ENCODE measurements around the gene FBXO31.

FBXO31 gene

GRCh38 chr16:87361916-87362619 lies 21.5 kb downstream of the FBXO31 start:
- DNase-seq = no peak

GRCh38 chr16:87360862-87361610 lies 22.5 kb downstream of the FBXO31 start:
- no peak for DNase-seq

- DNase-seq = no peak
These were observed 24.5 kb downstream of the FBXO31 start for GRCh38 chr16:87359121-87359520.

GRCh38 chr16:87358696-87359095 lies 24.9 kb downstream of the FBXO31 start:
- DNase-seq = no peak

- no peak for DNase-seq
These were observed 25.3 kb downstream of the FBXO31 start for GRCh38 chr16:87358250-87358649.

- no peak for DNase-seq
These were observed 27.1 kb downstream of the FBXO31 start for GRCh38 chr16:87356491-87356853.

GRCh38 chr16:87353613-87354012 lies 30.0 kb downstream of the FBXO31 start:
- no peak for DNase-seq

- DNase-seq = no peak
These were observed 30.8 kb downstream of the FBXO31 start for GRCh38 chr16:87352818-87353217.

- DNase-seq = peak; percentile 71
These were observed 32.3 kb downstream of the FBXO31 start for GRCh38 chr16:87351320-87351698.

GRCh38 chr16:87350681-87351319 lies 32.8 kb downstream of the FBXO31 start:
- DNase-seq = no peak

- no peak for DNase-seq
These were observed 33.5 kb downstream of the FBXO31 start for GRCh38 chr16:87350031-87350430.

- no peak for DNase-seq
These were observed 34.9 kb downstream of the FBXO31 start for GRCh38 chr16:87348616-87349157.

- DNase-seq = no peak
These were observed 35.5 kb downstream of the FBXO31 start for GRCh38 chr16:87347932-87348615.

GRCh38 chr16:87346517-87347060 lies 37.0 kb downstream of the FBXO31 start:
- no peak for DNase-seq

GRCh38 chr16:87345726-87346424 lies 37.7 kb downstream of the FBXO31 start:
- DNase-seq = no peak

GRCh38 chr16:87344931-87345631 lies 38.5 kb downstream of the FBXO31 start:
- peak; percentile 8 for DNase-seq

GRCh38 chr16:87344165-87344930 lies 39.2 kb downstream of the FBXO31 start:
- DNase-seq = no peak

- DNase-seq = no peak
These were observed 39.9 kb downstream of the FBXO31 start for GRCh38 chr16:87343753-87344050.

GRCh38 chr16:87342978-87343752 lies 40.4 kb downstream of the FBXO31 start:
- DNase-seq = no peak

GRCh38 chr16:87342504-87342903 lies 41.1 kb downstream of the FBXO31 start:
- no peak for DNase-seq

Measured in DMS 273 treated with DMSO at 0.1 percent for 48 hours (cell line).